Epithelial cell of proximal tubule (primary cell): ENCODE results near the gene MRE11. TPM values are rescaled to one million over a fixed set of nuclear protein-coding genes. Genes with fewer than 3 reads are reported as not detected.
"Not testable (repeated sequence)": the region's sequence is repeated elsewhere in the genome, so short reads cannot be mapped to it uniquely, and the experiment has no call there.

Experiments used
- DNase-seq: peaks from one replicate; pipeline ENCODE4 v3.0.0-alpha.2; 2011; ENCODE audit warnings: low read depth
- H3K4me3 ChIP-seq: 2 replicates; pipeline ENCODE4 v1.5.1; 2011; ENCODE audit warnings: low read depth, mild to moderate bottlenecking, low read length
- CTCF ChIP-seq: conservative IDR thresholded peaks from 2 replicates; pipeline ENCODE4 v1.5.1; 2012; ENCODE audit warnings: low read depth, mild to moderate bottlenecking, low read length
- total RNA-seq: library from RNA; depleted of rRNA; stranded (reverse); fragments of >200 nt; gene quantifications from 2 replicates; pipeline ENCODE4 v1.2.3, GENCODE V29; 2015

MRE11 gene
- total RNA-seq, 1 donor from 2014 or later: 13.7 TPM

GRCh38 chr11:94398101-94398500, 95.5 kb downstream of the MRE11 start:
- no peak for TF ChIP-seq CTCF
- DNase-seq: no peak
- H3K4me3 ChIP-seq: no peak overlapping the region

GRCh38 chr11:94396282-94396681, 97.4 kb downstream of the MRE11 start:
- H3K4me3 ChIP-seq: no peak overlapping the region
- no peak for TF ChIP-seq CTCF
- DNase-seq: no peak

- not testable (repeated sequence) for H3K4me3 ChIP-seq, DNase-seq
Observed at GRCh38 chr11:94391937-94392336, 101.7 kb downstream of the MRE11 start.

GRCh38 chr11:94379613-94380012, 114.0 kb downstream of the MRE11 start:
- no peak overlapping the region for H3K4me3 ChIP-seq
- DNase-seq: no peak
- TF ChIP-seq CTCF: no peak

GRCh38 chr11:94376841-94377240, 116.8 kb downstream of the MRE11 start:
- H3K4me3 ChIP-seq: no peak overlapping the region
- no peak for DNase-seq
- no peak for TF ChIP-seq CTCF

GRCh38 chr11:94370576-94370975, 123.1 kb downstream of the MRE11 start:
- H3K4me3 ChIP-seq, DNase-seq: not testable (repeated sequence)

Other genes starting within 250 kb of the MRE11 start
- gene IZUMO1R, start 189.3 kb downstream of the MRE11 start, total RNA-seq: not detected in 2 replicates
- 0.07 and 0.12 TPM in 2 replicates for gene GPR83, start 92.4 kb downstream of the MRE11 start, total RNA-seq
- 7.2 and 16.2 TPM in 2 replicates for gene ANKRD49, start 140 bp upstream of the MRE11 start, total RNA-seq
- not detected in 2 replicates for gene C11orf97, start 18.6 kb upstream of the MRE11 start, total RNA-seq
- 7.2 and 10.6 TPM in 2 replicates for gene FUT4, start 50.1 kb upstream of the MRE11 start, total RNA-seq
- gene PIWIL4, start 73.5 kb upstream of the MRE11 start, total RNA-seq: 0.22 and 1.2 TPM in 2 replicates